ENCODE results near the gene DCUN1D2.
"Not testable (repeated sequence)": the region's sequence is repeated elsewhere in the genome, so short reads cannot be mapped to it uniquely, and the experiment has no call there.

Gene DCUN1D2

DNA sequence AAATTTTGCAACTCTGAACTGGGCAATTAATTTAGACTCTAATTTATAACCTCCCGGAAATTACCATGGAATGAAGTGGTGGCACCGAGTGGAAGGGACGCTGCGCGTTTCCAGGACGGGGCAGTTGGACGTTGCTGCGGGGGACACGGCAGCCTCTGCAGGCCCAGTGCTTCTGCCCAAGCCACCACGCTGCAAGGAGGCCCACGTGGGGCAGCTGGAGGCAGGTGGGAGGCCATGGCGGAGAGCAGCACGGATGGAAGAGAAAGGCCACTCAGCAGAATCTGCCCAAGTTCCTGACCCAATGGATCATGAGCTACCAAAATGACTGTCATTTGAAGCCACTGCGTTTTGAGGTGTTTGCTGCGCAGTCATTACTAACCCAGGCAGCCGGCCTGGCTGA is 26.0 kb downstream of the DCUN1D2 start:
- no peak for ATAC-seq

DNA sequence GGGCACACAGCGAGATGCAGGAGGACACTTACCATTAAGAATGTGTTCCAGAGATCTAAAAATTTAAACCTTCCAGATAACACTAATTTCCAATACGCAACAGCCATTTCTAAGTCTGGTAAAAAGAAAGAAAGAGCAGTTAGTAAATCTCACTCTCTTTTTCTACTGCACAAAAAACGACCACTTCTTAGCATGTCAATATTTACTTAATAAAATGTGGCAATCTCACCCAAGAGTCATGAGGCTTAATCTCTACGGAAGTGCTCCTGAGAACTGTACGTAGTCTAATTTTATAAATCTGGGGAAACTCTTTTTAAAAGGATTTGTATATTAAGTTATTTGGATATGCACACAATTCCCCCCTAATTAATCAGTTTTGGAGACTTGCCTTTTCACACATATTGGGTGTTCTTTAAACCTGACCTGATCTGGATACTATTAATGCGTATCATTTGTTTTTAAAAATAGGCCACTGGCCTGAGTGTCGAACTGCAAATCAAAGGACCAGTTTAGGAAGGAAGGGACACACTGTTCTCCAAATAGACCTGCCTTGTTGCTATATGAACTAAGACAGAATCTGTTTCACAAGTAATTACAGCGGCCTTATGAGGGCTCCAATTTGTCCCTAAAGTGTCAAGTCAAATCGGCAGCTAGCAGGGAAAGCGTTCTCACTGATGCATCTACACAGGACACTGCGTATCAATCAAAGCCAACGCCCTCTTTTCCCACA is 29.3 kb downstream of the DCUN1D2 start:
- ATAC-seq: no peak

DNA sequence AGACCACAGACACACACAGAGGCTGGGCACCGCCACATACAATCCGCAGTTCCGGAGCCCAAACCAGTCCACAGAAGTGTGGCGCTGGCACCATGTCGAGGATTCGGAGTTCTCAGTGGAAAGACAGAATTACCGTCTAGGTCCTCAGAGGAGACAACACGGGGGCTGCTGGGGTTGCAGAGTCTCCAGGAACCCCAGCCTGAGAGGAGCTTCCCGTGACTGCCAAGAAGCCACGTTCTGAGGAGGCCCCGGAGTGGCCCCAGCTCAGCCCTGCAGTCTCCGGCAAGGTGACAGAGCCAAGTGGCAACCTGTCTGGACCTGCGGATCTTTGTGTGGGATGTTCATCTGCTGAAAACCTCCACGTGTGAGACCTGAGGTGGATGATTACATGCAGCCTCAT is 29.9 kb downstream of the DCUN1D2 start:
- ATAC-seq: no peak

DNA sequence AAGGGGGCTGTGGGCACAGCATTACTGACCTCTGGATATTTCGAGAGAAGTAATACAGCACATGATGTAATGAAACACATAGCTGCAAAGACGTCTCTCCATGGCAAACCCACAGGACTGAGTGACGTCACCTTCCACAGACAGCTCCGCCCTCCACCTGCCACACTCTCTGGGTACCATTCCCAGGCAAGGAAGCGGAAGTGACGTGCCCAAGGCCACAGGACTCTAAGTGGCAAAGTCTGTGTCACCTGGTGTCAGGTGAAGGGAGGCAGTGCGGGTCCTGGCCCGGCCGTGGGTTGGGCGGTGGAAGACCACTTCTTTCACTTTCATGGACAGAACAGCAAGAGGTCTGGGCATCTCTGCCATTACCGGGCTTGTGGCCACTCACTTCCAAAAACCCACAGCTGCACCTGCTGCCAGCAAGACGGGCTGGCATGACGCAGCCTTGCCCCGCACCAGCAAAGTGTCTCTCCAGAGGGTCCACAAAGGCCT is 30.4 kb downstream of the DCUN1D2 start:
- ATAC-seq: no peak

DNA sequence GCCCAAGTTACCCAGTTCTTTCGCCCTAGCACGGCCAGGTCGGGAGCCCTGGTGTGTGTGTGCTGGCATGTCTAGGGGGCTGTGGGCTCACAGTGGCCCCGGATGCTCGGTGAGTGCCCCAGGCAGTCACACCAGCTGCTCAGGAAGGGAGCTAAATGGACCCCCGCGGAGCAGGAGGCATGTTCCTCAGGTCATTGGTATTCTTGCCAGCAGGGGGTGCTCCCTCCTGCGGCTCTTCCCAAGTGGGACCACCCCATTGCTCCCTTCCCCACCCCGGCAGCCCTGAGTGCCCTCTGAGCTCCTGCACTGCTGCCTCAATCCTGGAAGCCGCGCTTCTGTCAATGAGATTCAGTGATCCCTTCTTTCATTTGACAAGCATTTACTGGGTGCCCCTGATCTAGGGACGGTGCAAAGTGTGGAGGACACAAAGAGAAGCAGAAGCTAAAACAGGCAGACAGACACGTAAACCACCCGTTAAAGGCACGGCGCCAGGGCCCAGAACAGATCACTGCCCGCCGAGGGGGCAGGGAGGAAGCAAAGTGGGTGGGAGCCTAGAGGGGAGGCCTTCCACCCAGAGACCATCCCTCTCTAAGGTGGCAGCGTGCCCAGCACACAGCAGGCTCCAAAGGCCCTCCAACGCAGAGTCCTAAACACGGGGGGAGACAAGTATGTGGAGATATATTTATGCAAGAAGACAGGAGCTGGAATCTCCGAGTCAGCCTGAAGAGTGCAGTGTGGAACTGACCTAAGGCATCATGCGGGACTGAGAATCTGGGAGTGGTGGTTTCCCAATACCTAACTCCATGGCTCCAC is 32.1 kb downstream of the DCUN1D2 start:
- ATAC-seq: no peak

DNA sequence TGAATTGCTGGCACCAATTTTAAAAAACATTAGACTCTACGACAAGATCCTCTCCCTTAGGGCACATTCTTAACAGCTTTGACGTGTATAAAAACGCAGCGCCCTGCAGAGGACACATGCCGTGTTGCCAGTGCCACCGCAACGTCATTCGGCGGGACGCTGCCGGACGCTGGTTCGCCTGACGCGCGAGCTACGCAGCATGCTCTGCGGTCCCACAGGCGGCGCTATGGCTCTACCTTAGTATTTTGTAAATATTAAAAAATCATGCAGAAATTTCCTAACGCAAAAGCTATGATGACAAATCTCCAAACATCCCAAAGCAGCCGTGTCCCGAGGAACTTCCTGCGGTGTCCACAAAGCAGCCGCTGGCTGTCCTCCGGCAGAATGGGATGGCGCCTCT is 33.0 kb downstream of the DCUN1D2 start:
- ATAC-seq: no peak

DNA sequence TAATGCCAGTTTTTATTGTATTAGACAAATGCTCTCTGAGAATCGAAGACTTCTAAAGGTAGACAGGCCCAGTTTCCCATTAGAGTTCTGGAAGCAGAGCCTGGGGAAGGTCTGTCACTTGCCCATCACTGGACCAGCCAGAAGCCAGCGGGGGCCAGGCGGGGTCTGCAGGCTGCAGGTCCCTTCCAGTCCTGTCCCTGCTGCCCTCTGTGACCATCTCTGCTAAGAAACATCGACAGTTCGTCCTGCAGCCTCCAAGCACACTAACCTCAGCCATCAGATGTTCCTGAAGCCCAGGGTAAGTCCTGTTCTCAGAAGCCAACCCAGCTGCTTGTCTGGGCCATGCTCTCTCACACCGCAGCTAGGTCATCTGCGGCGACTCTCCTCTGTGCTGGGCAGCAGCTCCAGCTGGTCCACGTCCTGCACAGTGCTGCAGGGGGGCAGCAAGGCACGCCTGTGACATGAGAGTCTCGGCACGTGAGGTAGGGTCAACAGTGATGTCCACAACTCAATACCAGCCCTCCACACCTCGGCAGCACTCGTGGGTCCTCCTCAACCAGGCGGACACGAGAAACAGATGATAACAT is 34.3 kb downstream of the DCUN1D2 start:
- ATAC-seq: no peak

DNA sequence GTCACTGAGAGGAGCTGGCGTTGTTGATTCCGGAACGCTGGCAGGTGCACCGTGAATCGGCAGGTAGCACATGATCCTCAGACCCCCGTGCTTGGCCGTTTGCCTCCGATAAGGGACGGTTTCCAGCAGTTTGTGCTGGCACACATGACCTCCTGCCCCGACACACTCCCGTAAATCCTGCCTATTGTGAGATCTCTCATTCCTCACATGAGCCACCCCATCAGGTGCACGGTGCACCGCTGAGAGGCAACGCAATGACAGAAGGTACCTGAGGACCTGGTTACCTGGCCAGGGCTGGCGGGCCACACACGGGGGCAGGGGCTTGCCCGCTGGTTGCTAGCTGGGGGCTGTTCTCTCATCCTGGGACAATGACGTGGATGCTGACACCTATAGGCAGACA is 35.1 kb downstream of the DCUN1D2 start:
- no peak for ATAC-seq

DNA sequence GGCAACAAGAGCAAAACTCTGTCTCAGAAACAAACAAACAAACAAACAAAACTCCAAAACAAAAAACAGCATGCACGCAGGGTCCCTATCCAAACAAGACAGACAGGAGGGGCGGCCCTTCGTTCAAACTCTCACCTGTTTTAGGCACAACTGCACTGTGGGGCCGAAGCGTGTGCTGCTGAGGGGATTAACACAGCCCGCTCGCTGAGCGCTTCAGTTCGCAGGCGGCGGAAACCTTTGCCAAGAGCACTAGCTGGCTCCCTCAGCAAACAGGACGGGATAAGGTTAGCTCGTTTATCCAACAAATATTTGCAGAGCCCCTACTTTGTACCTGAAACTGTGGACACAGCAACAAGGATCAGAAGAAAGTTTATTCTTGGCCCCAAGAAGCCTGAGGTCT is 35.6 kb downstream of the DCUN1D2 start:
- ATAC-seq: no peak

DNA sequence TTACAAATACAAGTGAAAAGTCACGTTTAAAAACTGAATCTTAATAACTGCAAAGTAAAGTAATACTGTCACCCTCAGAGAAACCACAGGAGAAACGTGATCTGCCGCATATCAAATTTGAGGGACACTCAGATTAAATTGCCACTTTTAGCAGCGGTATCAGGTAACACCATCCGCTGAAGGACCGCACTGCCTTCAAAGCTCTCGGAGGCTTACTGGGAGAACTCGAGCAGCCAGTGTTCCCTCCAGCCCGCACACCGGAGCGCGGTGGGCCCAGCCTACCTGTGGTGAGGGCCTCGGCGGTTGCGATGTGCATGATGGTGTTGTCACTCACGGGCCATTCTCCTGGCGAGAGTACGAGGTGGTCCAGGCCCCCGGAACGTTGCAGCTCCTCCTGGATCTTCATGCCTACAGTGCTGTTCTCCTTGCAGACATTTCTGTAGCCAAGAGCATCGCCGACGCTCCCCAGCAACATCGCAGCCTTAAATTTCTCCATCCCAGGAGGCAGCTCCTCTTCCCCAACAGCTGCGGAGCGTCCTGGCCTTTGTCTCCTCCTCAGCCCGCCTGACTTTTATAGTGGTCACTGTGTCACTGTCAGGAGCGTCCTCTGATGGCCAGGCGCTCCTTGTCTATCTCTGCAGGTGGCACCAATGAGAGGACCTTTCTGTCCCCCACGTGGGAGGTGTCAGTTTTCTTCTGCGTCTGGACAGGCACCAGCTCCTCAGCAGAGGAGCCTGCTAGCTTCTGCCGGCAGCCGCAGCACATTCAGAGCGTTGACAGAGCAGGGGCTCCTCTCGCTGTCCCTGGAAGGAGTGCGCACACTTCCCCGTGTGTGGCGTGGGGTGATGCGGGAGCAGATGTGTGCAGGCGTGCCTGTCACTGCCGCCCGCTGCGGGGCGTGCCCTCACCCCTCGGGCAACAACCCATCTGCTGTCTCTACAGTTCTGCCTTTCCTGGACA is 37.3 kb downstream of the DCUN1D2 start, which contains the start of gene ADPRHL1:
Gene ADPRHL1, minus strand, starts transcription at position 547 of the 960 bp plus-strand sequence. Its CDS starts 51 bp downstream, at position 496.
- ATAC-seq: no peak

DNA sequence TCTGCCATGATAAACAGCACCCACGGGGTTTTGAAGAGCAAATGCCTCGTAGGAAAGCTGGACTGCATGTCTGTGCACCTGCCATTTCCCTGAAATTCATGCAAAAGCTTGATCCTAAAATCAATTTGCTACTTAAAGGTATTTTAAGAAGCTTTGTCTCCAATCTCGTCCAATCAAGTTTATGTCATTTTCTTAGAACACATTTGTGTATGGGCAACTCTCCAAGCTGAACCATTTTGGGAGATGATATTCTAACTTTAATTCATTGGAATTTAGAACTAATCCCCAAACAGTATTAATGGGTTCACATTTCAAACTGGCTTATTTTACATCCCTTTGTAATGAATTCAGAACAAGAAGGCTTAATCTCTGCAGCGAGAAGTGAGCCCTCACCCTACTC is 38.0 kb downstream of the DCUN1D2 start:
- ATAC-seq: no peak

DNA sequence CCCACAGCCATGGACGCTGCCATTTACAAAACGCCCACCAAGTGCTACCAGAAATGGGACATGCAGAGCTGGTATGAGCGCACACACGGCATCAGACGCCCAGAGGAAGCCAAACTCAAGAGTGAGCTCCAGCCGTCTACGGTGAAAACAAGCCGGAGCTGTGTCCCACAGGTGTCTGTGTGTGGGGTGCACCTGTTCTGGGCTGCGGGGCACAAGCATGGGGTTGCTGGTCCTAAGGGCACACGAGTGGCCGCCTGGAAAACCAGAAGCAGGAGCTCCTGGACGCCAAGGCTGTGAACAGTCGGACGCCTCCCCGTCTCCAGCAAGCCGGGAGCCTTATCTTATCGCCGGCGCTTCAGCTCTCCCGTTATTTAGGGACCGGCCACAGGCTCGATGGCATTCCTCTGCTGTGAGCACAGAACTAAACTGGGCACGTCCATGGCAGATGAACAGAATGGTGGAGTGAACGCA is 38.5 kb downstream of the DCUN1D2 start:
- no peak for ATAC-seq

DNA sequence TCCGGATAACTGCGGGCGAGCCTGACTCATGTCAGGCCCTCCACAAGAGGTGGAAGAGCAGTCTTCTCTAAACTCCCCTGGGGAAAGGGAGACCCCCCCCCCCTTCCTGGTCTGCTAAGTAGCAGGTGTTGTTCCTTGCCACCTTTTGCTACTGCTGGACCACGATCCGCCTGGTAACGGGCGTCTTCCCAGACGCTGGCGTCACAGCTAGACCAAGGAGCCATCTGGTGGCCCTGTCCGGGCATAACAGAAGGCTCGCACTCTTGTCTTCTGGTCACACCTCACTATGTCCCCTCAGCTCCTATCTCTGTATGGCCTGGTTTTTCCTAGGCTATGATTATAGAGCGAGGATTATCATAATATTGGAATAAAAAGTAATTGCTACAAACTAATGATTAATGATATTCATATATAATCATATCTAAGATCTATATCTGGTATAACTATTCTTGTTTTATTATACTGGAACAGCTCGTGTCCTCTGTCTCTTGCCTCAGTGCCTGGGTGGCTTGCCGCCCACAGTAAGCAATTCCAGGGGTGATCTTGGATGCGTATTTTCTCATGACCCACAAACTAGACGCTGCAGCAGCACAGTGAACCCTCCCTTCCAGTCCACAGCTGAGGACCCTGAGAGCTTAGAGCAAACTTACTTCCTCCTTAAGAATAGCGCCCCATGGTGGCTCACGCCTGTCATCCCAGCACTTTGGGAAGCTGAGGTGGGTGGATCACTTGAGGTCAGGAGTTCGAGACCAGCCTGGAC is 39.5 kb downstream of the DCUN1D2 start:
- ATAC-seq: not testable (repeated sequence)

DNA sequence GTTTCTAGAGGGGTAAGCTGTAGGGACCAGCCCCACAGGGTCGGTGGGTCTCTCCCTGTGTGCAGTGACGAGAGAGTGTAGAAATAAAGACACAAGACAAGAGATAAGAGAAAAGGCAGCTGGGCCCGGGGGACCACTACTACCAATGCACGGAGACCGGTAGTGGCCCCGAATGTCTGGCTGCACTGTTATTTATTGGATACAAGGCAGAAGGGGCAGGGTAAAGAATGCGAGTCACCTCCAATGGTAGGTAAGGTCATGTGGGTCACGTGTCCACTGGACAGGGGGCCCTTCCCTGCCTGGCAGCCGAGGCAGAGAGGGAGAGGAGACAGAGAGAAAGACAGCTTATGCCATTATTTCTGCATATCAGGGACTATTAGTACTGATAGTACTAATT is 40.2 kb downstream of the DCUN1D2 start:
- not testable (repeated sequence) for ATAC-seq

DNA sequence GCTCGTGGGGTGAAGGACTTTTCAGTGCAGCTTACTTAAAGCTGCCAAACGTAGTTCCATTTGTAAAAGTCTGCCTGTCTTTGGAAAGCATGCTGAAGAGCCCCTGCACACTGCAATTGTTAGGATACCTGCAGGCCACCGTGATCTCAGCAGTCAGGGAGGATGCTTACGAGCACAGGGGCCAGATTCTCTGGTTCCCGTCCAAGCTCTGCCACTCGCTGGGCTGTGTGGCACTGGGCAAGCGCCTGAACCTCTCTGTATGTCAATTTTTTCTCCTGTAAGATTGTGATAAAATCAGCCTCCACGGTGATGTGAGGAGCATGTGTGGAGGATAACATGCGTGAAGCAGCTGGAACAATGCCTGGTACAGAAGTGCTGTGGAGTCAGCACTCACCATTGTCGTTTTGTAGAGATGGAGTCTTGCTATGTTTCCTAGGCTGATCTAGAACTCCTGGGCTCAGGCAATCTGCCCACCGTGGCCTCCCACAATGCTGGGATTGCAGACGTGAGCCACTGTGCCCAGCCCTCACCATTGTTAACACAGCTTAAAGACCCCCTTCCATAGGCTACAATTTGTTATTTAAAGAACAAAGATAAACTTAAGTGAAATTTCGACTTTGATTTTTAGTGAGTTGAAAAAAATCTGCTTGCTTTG is 40.7 kb downstream of the DCUN1D2 start:
- no peak for ATAC-seq

DNA sequence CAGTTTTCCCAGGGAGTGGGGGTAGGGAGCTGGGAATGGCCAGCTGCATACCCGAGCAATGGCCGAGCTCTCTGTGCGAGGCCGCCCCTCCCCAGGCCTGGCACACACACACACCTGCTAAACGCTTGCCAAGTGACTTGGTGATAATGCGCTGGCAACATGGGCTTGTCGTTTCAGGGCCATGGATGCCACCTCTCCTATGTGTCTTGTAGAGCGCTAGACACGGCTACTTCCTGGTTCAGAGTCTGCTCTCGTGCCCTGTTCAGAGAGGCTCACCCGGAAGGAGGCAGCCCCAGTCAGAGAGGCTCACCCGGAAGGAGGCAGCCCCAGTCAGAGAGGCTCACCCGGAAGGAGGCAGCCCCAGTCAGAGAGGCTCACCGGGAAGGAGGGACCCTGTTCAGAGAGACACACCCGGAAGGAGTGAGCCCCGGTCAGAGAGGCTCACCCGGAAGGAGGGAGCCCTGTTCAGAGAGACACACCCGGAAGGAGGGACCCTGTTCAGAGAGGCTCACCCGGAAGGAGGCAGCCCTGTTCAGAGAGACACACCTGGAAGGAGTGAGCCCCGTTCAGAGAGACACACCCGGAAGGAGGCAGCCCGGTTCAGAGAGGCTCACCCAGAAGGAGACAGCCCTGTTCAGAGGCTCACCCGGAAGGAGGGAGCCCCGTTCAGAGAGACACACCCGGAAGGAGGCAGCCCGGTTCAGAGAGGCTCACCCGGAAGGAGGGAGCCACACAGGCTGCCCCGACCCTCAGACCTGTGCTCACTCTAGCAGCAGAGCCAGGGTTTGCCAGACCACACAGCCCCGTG is 41.4 kb downstream of the DCUN1D2 start:
- peak; percentile 41 to 85 for ATAC-seq

DNA sequence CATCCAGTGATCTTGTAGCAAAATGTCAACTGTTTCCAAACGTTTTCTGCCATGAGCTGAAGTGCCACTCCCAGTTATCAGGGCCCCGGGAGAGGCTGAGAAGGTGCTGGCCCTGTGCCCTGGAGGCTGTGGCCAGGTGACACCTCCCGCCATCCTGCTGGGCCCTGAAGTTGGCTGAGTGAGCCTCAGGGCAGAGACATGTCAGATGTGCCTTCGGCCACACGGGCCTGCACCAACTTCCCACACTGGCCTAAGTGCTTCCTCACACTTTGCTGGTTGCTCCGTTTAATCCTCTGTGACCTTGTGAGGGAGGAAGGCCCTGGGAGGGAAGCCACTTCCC is 42.0 kb downstream of the DCUN1D2 start:
- peak in 1 of 2 donors; percentile 21 for ATAC-seq

DNA sequence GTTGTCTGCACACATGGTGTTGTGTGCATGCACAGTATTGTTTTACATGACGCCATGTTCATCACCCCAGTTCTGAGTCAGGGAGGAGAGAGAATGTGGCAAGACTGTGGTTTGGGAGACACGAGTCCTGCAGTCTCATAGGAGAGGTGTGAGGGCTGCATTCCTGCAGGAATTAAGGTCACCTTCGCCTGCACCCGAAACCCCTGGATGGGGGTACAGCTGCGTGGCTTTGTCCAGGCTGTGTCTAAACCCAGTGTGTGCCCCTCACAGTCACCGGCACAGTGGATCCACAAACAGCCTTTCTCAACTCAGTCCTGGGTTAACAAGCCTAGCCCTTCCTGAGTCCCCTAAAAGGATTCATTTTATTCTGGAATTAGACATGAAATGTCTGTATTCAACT is 42.9 kb downstream of the DCUN1D2 start:
- ATAC-seq: no peak

DNA sequence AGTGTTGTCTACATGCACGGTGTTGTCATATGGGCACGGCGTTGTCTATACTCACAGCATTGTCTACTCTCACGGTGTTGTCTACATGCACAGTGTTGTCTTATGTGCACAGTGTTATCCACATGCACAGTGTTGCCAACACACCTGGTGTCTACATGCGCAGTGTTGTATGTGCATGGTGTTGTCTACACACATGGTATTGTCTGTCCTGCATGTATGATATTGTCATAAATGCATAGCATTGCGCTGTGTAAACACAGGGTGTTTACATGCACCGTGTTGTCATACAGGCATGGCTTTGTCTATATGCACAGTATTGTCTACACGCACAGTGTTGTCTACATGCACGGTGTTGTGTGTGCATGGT is 44.0 kb downstream of the DCUN1D2 start:
- no peak for ATAC-seq

DNA sequence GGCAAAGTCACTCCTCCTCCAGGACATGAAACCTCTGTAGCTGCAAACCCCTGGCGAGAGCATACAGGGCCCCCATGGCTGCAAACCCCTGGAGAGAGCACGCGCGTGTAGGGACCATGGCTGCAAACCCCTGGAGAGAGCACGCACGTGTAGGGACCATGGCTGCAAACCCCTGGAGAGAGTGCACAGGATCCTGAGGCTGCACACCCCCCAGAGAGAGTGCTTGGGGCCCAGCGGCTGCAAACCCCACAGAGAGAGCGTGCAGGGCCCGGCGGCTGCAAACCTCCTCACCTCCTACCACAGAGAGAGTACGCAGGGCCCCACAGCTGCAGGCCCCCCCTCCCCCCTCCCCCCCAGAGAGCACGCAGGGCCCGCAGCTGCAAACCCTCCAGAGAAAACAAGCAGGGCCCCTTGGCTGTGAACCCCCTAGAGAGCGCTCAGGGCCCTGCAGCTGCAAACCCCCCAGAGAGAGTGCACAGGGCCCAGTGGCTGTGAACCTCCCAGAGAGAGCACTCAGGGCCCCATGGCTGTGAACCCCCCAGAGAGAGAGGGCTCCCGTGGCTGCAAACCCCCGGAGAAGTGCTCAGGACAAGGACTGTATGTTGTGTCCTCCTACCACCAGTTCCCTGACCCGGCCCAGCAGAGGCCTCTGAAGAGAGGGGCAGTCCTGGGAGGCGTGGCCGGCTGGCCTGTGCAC is 44.6 kb downstream of the DCUN1D2 start:
- ATAC-seq: no peak
